Dendritic cell treated with granulocyte-macrophage colony-stimulating factor and Interleukin-4, amounts not matched to agents 40 ng/mL and 50 ng/mL, for 4 days (primary cell): Measurements from ENCODE around the gene ELMOD1.

Source experiments
- H3K27ac Mint-ChIP-seq: one replicate; pipeline ENCODE4 v1.8.0; 2022; ENCODE audit warnings: mild to moderate bottlenecking, mixed read lengths
- H3K27me3 Mint-ChIP-seq: one replicate; pipeline ENCODE4 v1.8.0; 2022; ENCODE audit warnings: mild to moderate bottlenecking, mixed read lengths
- H3K36me3 Mint-ChIP-seq: one replicate; pipeline ENCODE4 v1.8.0; 2022; ENCODE audit warnings: low read depth, mixed read lengths
- H3K4me1 Mint-ChIP-seq: one replicate; pipeline ENCODE4 v1.8.0; 2022; ENCODE audit warnings: low read depth, mixed read lengths
- H3K4me3 Mint-ChIP-seq: one replicate; pipeline ENCODE4 v1.8.0; 2022; ENCODE audit warnings: mild to moderate bottlenecking, moderate library complexity, mixed read lengths
- H3K9me3 Mint-ChIP-seq: one replicate; pipeline ENCODE4 v1.8.0; 2022; ENCODE audit warnings: mixed read lengths
- intact Hi-C: fragments of 100-400 bp; cut with micrococcal nuclease; formaldehyde crosslinking; loops from one replicate; pipeline ENCODE4 v1.15.0; 2022

Gene ELMOD1

DNA sequence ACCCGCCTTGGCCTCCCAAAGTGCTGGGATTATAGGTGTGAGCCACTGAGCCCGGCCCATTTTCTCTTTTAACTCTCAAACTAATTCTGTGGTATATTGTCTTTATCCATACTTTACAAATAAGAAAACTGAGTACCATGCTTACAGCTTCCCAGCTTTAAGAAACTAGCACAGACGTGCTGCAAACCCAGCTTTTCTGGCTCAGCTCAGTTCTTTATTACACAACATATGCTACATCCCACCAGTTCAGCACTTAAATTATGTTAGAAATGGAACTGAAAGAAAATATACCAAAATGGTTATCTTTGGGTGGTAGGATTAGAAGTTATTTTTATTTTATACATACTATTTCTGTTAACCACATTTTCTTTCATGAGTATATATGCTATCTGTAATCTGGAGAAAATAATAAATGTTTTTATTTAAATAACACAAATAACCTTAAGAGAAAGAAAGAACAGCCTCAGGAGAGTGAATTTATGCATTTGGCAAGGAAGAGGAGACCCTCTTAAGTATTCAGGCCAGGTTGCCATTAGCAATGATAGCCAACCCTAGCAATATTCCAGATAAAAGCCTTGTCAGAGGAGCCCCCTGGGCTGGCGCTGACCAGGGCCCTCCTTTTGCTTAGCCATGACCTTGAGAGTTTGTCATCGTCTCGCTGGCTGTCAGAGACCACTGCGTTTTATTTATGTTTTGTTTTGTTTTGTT, 87.1 kb downstream of the ELMOD1 start:
- Mint-ChIP-seq H3K27ac (no peak overlapping the region), H3K9me3 (no peaks in the 10 kb centered on the region), H3K27me3 (peaks cover 1% of the 10 kb centered on the region), H3K36me3 (no peaks in the 10 kb centered on the region), H3K4me1 (peaks cover 14% of the 10 kb centered on the region), H3K4me3 (no peak overlapping the region)
- intact Hi-C loops: no loop called here

DNA sequence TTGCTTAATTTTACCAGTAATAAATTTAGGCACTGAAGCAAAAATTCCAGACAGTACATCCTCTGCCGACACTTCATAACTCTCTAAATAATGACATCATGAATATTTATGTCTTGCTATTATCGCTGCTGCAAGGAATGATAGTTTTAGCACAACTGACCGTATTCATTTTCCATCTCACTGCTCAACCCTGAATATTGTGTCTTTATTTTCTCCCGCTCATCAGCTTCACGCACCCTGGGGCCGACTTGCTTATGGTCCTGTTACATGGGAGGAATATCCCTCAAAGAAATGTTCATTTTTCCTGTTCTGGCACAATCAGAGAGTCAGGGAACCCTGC, 87.7 kb downstream of the ELMOD1 start:
- Mint-ChIP-seq H3K36me3 (no peaks in the 10 kb centered on the region), H3K4me1 (peaks cover 19% of the 10 kb centered on the region), H3K4me3 (no peak overlapping the region), H3K27me3 (peaks cover 1% of the 10 kb centered on the region), H3K27ac (no peak overlapping the region), H3K9me3 (no peaks in the 10 kb centered on the region)
- intact Hi-C loops: no loop called here

DNA sequence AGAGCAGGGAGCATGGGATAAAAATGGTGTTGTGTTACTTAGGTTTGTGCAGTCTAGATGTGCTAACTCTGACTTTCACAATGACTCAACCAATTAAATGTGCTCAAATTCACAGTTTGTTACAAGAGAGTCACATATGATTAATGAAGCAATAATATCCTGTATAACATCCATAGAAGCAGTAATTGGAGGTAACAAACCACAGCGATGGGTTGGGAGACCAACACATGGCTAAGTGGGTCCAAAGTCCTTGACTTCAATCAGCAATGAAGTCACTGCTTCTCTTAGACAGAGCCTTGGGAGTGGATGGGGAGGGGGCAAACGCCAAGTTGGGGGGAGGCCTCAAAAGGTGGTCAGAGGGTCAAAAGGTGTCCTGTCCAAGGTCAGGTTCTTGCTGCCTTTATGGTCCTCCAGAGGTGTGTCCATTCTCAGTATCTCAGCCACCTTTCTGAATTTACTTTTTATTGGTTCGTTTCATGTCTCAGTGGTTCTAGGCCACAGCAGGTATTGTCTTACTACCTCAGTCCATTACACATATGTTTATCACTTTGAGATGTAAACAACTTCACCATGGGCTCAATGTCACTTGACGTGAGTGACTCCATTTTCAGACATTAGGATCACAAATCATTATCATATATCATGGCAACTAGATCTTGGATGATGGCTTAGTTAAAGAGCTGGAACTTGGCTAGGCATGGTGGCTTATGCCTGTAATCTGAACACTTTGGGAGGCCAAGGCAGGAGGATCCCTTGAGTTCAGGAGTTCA, 88.5 kb downstream of the ELMOD1 start:
- intact Hi-C loops: no loop called here
- Mint-ChIP-seq H3K27me3 (peaks cover 1% of the 10 kb centered on the region), H3K27ac (no peak overlapping the region), H3K4me3 (no peak overlapping the region), H3K9me3 (no peaks in the 10 kb centered on the region), H3K36me3 (no peaks in the 10 kb centered on the region), H3K4me1 (peaks cover 19% of the 10 kb centered on the region)

DNA sequence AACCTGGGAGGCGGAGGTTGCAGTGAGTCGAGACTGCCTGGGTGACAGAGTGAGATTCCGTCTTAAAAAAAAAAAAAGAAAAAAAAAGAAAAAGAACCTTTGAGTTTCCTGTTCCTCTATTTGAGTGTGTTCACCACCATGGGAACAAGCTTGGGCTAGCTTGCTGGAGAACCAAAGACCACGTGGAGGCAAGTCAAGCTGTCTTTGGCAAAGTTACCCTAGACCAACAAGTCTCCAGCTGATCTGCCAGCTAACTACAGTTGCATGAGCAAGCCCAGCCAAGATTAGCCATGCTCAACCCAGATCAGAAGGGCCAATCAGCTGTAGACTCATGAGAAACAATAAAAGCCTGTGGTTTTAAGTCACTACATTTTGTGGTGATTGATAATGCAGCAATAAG, 91.2 kb downstream of the ELMOD1 start:
- H3K27ac Mint-ChIP-seq: peak overlapping the region; percentile 23
- H3K36me3 Mint-ChIP-seq: no peaks in the 10 kb centered on the region
- intact Hi-C loops: no loop called here
- H3K4me3 Mint-ChIP-seq: peak overlapping the region; percentile 7
- H3K9me3 Mint-ChIP-seq: no peaks in the 10 kb centered on the region
- peaks cover 19% of the 10 kb centered on the region for H3K4me1 Mint-ChIP-seq
- no peaks in the 10 kb centered on the region for H3K27me3 Mint-ChIP-seq

DNA sequence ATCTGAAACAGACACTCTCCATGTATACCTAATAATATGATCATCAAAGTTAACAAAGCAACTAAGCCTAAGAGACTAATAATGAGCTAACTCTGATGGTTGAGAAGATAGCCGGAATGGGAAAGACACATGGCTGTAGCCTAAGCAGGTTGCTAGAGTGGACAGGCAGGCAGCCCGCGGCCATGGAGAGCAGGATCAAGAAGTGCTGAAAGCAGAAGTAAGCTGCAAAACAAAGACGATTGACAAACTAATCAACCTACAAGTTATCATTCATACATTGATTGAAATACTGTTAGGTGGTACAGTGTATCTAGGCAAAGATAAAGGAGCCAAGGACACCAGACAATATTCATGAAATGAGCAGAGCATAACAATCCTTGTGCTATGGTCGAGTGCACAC, 91.6 kb downstream of the ELMOD1 start:
- intact Hi-C loops: no loop called here

DNA sequence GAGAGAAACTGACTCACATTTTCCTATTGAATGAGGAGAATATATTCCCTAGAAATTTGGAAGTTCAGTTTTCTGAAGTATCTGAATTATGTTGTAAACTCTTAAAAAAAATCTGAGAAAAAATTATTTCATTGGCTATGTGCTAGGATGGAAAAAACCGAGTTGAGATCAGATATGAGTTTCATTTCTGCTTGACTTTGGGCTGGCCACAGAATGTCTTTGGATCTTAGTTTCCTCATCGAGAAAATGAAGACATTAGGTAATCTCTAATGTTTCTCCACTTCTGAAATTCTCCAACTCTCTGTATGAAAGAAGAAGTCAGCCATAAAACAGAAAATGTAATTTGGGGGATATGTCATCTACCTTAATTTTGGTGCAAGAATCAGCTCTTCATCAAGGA, 92.1 kb downstream of the ELMOD1 start:
- Mint-ChIP-seq H3K27me3 (no peaks in the 10 kb centered on the region), H3K4me3 (peak overlapping the region; percentile 7), H3K36me3 (no peaks in the 10 kb centered on the region), H3K9me3 (no peaks in the 10 kb centered on the region), H3K27ac (peak overlapping the region; percentile 23), H3K4me1 (peaks cover 19% of the 10 kb centered on the region)
- intact Hi-C loops: no loop called here

More for the DNA sequence above, 91.6 kb downstream of the ELMOD1 start:
- Mint-ChIP-seq H3K27me3 (no peaks in the 10 kb centered on the region), H3K27ac (peak overlapping the region; percentile 23), H3K4me3 (peak overlapping the region; percentile 7), H3K9me3 (no peaks in the 10 kb centered on the region), H3K4me1 (peaks cover 19% of the 10 kb centered on the region), H3K36me3 (no peaks in the 10 kb centered on the region)

DNA sequence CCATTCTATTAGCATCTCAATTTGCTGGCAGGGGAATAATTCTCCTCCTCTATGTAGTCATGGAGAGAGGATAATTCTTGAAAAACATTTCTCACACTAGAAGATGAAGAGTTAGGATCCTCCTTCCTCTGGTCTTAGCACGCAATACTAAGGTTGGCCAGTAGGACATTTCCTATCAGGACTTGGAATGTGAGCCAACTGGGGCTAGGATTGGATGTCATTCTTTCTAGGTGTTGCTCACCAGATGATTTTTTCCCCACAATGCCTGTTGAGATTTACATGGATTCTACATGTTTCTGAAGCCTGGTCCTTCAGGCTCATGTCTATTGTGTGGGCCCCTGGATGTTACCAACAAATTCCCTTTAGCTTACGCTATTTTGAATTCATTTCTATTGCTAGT, 92.9 kb downstream of the ELMOD1 start:
- Mint-ChIP-seq H3K27me3 (no peaks in the 10 kb centered on the region), H3K27ac (no peak overlapping the region), H3K4me1 (peaks cover 19% of the 10 kb centered on the region), H3K4me3 (no peak overlapping the region), H3K9me3 (no peaks in the 10 kb centered on the region), H3K36me3 (no peaks in the 10 kb centered on the region)
- intact Hi-C loops: no loop called here

DNA sequence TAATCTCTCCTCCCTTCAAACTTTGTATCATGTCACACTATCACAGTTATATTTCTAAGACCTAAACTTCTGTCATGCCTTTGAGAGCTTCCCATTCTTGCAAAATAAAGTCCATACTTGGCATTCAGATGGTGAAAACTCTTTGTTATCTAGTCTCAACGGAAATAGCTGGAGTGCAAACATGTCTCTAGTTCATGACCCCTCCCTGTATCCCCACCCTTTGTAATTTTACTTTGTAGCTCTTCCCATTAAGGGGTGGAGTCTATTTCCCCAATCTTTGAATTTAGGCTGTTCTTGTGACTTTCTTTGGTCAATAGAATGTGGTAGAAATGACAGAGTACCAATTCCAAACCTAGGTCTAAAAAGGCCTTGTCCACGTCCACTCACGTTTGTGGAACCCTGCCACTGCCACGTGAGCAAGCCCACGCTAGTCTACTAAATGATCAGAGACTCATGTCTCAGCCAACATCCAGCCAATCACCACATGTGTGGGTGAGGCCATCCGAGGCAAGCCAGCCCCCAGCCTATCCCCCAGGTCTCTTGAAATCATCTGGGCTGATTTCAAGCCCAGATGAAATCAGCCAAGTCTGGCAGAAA, 97.5 kb downstream of the ELMOD1 start:
- H3K27me3 Mint-ChIP-seq: peaks cover 9% of the 10 kb centered on the region
- intact Hi-C loops: loop anchor here (5.0 kb wide), 1 partner anchor 126 kb away; no protein-coding TSS in a partner anchor

DNA sequence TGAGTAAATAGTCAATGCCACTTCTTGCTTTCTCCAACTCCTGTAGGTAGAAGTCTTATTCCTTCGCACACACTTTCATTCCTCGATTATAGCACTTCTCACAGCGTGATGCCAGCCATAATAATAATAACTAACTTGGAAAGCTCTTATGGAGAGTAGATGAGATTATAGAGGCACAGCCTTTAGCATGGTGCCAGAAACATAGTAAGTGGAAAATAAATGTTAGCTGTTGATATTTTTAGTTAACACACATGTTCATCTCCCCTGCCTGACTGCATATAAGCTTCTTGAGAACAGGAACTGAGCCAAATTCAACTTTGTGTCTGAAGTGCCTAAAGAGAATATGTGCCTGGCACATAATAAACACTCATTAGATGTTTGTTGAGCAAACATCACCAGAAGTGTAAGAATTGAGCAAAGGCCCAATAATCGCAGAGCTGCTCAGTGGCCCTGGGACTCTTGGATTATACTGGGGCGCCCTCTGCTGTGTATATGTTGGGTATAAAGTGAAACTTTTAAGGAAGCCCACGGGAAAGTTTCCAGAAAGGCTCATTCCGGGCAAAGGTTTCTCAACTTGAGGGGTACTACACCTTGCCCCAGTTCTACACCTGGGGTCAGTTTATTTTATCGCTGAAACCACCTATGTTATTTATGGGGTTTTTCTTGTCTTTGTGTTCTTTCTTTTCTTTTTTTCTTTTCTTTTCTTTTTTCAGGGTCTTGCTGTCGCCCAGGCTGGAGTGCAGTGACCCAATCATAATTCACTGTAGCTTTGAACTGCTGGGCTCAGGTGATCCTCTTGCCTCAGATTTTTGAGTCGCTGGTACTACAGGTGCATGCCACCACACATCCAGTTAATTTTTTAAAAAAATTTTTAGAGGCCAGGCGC, 98.6 kb downstream of the ELMOD1 start:
- no peak overlapping the region for H3K27ac Mint-ChIP-seq
- H3K36me3 Mint-ChIP-seq: no peaks in the 10 kb centered on the region
- H3K9me3 Mint-ChIP-seq: no peaks in the 10 kb centered on the region
- H3K27me3 Mint-ChIP-seq: peaks cover 9% of the 10 kb centered on the region
- H3K4me3 Mint-ChIP-seq: peak overlapping the region; percentile 35
- no peaks in the 10 kb centered on the region for H3K4me1 Mint-ChIP-seq
- intact Hi-C loops: loop anchor here (1.0 to 5.0 kb wide), 3 partner anchors 113 to 140 kb away; no protein-coding TSS in a partner anchor

More for the DNA sequence above, 97.5 kb downstream of the ELMOD1 start:
- Mint-ChIP-seq H3K27ac (no peak overlapping the region), H3K4me1 (peaks cover 2% of the 10 kb centered on the region), H3K9me3 (no peaks in the 10 kb centered on the region), H3K36me3 (no peaks in the 10 kb centered on the region), H3K4me3 (no peak overlapping the region)

DNA sequence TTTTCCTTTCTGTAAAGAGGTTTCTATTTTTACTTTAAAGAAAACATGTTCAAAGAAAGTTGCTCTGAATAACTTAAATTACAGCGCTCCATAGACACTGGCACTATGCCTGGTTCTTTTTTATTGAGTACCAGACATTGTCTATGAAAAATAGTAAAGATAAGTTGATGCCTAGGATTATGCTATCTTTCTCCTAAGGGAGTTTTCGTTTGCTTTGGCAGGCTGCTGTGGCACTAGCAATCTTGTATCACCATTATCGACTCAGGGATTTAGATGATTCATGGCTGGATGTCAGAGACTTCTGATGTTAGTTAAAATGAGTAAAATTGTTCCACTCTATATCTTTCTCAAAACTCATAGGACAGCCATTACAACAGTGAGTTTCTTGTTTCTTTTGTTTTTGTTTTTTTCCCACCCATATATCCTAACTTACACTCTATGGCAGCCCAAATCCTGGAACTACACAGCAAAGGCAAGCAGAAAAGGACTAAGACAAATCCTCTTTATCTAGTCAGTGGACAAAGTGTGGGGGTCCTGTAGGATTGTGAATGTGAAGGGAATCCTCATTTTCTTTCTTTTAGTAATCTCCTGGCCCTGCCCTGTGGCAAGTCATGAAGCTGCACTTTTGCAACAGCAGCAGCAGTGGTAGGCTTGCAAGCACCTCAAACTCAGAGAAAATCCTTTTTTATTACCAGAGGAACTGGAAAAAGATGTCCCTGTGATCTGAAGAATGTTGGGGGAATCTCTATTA, 100.2 kb downstream of the ELMOD1 start:
- Mint-ChIP-seq H3K9me3 (no peaks in the 10 kb centered on the region), H3K27ac (no peak overlapping the region), H3K27me3 (peaks cover 9% of the 10 kb centered on the region), H3K36me3 (no peaks in the 10 kb centered on the region), H3K4me3 (no peak overlapping the region), H3K4me1 (no peaks in the 10 kb centered on the region)
- intact Hi-C loops: no loop called here

DNA sequence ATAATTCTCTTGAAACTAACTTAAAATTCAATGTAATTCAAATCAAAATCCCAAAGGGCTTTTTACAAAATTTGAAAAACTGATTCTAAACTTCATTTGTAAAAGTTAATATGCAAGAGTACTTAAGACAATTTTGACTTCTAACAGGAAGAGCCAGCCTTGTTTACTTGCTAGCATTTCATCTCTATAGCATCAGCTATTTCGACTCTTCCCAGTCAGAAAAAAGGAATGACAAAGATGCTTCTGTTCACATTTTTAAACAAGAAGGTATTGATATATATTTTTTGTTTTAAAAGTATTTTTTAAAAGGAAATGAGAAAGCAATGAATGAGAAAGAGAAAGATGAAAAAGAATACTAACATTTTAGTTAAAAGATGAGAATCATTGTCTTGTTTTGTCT, 104.5 kb downstream of the ELMOD1 start:
- Mint-ChIP-seq H3K4me1 (no peaks in the 10 kb centered on the region), H3K4me3 (no peak overlapping the region), H3K9me3 (no peaks in the 10 kb centered on the region)

DNA sequence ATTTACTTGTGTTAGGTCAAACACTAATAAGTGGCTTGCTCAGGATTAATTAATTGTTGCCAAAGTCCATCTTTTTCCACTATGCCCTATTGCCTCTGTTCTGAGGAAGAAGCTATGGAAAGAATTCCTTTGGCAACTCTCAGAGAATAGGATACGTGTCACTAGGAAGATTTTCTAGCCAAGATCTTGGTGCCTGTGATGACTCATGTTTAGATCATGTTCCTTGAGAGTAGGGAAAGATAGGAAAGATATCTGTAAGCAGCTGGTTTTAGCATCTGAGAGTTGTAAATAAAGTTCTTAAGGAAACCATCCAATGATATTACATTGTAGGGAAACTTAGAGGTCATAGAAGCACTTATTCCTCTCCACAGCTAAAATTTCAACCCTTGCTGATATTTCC, 105.2 kb downstream of the ELMOD1 start:
- H3K27me3 Mint-ChIP-seq: peaks cover 16% of the 10 kb centered on the region
- no peaks in the 10 kb centered on the region for H3K4me1 Mint-ChIP-seq
- H3K27ac Mint-ChIP-seq: no peak overlapping the region
- H3K4me3 Mint-ChIP-seq: no peak overlapping the region
- H3K9me3 Mint-ChIP-seq: no peaks in the 10 kb centered on the region
- H3K36me3 Mint-ChIP-seq: no peaks in the 10 kb centered on the region
- intact Hi-C loops: no loop called here

More for the DNA sequence above, 104.5 kb downstream of the ELMOD1 start:
- Mint-ChIP-seq H3K36me3 (no peaks in the 10 kb centered on the region), H3K27ac (no peak overlapping the region), H3K27me3 (peaks cover 16% of the 10 kb centered on the region)
- intact Hi-C loops: no loop called here

DNA sequence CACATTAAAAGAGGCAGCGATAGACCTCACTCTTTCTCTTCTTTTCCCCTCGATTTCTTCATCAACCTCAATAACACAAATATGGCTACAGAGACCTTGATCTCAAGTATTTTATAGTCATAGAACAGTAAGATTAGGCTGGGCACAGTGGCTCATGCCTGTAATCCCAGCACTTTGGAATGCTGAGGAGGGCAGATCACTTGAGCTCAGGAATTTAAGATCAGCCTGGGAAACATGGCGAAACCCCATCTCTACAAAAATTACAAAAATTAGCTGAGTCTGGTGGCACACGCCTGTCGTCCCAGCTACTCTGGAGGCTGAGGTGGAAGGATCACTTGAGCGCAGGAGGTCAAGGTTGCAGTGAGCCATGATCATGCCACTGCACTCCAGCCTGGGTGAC, 106.3 kb downstream of the ELMOD1 start:
- H3K9me3 Mint-ChIP-seq: no peaks in the 10 kb centered on the region
- H3K36me3 Mint-ChIP-seq: no peaks in the 10 kb centered on the region
- intact Hi-C loops: no loop called here
- H3K27me3 Mint-ChIP-seq: peaks cover 15% of the 10 kb centered on the region
- H3K27ac Mint-ChIP-seq: no peak overlapping the region
- H3K4me3 Mint-ChIP-seq: no peak overlapping the region
- H3K4me1 Mint-ChIP-seq: no peaks in the 10 kb centered on the region
